ENCODE measurements around the gene ADAMTS17.

Gene ADAMTS17

GRCh38 chr15:100245855-100246254 lies 95.9 kb downstream of the ADAMTS17 start:
- DNase-seq, result no peak

- no peak for DNase-seq
Observed at GRCh38 chr15:100245487-100245820, 96.3 kb downstream of the ADAMTS17 start.

GRCh38 chr15:100244796-100245486 lies 96.8 kb downstream of the ADAMTS17 start:
- no peak for DNase-seq

GRCh38 chr15:100242989-100243388 lies 98.8 kb downstream of the ADAMTS17 start:
- no peak for DNase-seq

- DNase-seq, result no peak
Observed at GRCh38 chr15:100241572-100242482, 99.9 kb downstream of the ADAMTS17 start.

GRCh38 chr15:100236981-100237720 lies 104.6 kb downstream of the ADAMTS17 start:
- no peak for DNase-seq

- no peak for DNase-seq
Observed at GRCh38 chr15:100235030-100235617, 106.7 kb downstream of the ADAMTS17 start.

- DNase-seq, result no peak
Observed at GRCh38 chr15:100234158-100235029, 107.4 kb downstream of the ADAMTS17 start.

GRCh38 chr15:100230784-100231183 lies 111.0 kb downstream of the ADAMTS17 start:
- DNase-seq, result no peak

GRCh38 chr15:100229181-100230163 lies 112.3 kb downstream of the ADAMTS17 start:
- DNase-seq, result no peak

GRCh38 chr15:100227781-100228180 lies 114.0 kb downstream of the ADAMTS17 start:
- DNase-seq, result no peak

GRCh38 chr15:100226107-100226506 lies 115.7 kb downstream of the ADAMTS17 start:
- no peak for DNase-seq

- DNase-seq, result no peak
Observed at GRCh38 chr15:100224206-100225185, 117.3 kb downstream of the ADAMTS17 start.

GRCh38 chr15:100222349-100222715 lies 119.4 kb downstream of the ADAMTS17 start:
- DNase-seq, result no peak

GRCh38 chr15:100221471-100222348 lies 120.1 kb downstream of the ADAMTS17 start:
- DNase-seq, result no peak

GRCh38 chr15:100220058-100220768 lies 121.6 kb downstream of the ADAMTS17 start:
- DNase-seq, result no peak

GRCh38 chr15:100218434-100218833 lies 123.3 kb downstream of the ADAMTS17 start:
- no peak for DNase-seq

- no peak for DNase-seq
Observed at GRCh38 chr15:100216182-100216581, 125.6 kb downstream of the ADAMTS17 start.

All from DMS153 (cell line).